Hematopoietic multipotent progenitor cell (in vitro differentiated cells): ENCODE results near the gene CFAP298. TPM values are rescaled to one million over a fixed set of nuclear protein-coding genes. Genes with fewer than 3 reads are reported as not detected.
A peak's percentile ranks its signal among the peaks of the same experiment; 100 is the strongest.
"Not testable (repeated sequence)": the region's sequence is repeated elsewhere in the genome, so short reads cannot be mapped to it uniquely, and the experiment has no call there.

Experiments used
- DNase-seq, 3 donors: peaks; one replicate each; pipeline ENCODE4 v3.0.0-alpha.2; 2011 to 2015; ENCODE audit warnings: low read depth in 2 of 3, low spot score in 2 of 3
- total RNA-seq: library from RNA; depleted of rRNA; stranded (reverse); fragments of >200 nt; gene quantifications from one replicate; pipeline ENCODE4 v1.2.3, GENCODE V29; 2012

The CFAP298 gene, protein sequence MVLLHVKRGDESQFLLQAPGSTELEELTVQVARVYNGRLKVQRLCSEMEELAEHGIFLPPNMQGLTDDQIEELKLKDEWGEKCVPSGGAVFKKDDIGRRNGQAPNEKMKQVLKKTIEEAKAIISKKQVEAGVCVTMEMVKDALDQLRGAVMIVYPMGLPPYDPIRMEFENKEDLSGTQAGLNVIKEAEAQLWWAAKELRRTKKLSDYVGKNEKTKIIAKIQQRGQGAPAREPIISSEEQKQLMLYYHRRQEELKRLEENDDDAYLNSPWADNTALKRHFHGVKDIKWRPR
- total RNA-seq = 27.7 TPM

DNA sequence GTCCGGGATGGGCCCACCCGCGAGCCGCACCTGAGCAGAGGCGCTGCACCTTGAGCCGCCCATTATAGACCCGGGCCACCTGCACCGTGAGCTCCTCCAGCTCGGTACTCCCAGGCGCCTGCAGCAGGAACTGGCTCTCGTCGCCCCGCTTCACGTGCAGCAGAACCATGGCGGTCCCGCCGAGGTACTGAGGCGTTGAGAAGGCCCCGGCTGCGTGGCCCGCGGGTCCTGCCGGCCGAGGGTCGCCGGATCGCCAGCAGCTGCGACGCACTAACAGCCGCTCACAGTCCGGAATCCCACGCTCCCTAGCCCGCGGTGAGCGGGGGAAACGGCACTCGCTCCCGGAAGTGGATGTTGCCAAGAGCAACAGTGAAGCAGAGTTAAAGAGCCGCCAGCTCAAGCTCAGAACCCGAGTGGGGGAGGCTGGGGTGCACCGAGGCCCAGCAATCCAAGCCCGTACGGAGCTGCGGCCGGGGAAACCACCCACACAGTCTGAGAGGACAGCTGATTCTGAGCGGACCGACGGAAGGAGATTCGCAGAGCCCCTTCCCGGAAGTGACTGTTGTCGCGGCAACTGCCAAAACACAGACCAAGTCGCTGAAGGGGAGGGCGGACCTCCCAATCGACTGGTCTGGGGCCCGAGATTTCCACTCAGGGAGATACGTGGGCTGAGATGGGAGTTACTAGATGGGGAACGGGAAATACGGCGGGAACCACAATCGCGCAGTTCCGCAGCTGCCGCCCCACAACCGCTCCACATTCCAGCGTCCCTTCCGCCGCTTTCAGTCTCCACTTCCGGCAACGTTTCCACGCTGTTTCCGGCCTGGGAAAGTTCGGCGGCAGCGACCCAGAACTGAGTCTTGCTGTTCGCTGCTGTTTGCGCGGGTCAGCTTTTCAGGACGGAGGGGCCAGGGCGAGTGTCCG, at the start of gene CFAP298:
TSS of gene CFAP298 (minus strand) at position 303 of the 924 bp plus-strand sequence. CDS start at position 169, 134 bp downstream.
- DNase-seq = peak; percentile 89 to 93 (median 92)

DNA sequence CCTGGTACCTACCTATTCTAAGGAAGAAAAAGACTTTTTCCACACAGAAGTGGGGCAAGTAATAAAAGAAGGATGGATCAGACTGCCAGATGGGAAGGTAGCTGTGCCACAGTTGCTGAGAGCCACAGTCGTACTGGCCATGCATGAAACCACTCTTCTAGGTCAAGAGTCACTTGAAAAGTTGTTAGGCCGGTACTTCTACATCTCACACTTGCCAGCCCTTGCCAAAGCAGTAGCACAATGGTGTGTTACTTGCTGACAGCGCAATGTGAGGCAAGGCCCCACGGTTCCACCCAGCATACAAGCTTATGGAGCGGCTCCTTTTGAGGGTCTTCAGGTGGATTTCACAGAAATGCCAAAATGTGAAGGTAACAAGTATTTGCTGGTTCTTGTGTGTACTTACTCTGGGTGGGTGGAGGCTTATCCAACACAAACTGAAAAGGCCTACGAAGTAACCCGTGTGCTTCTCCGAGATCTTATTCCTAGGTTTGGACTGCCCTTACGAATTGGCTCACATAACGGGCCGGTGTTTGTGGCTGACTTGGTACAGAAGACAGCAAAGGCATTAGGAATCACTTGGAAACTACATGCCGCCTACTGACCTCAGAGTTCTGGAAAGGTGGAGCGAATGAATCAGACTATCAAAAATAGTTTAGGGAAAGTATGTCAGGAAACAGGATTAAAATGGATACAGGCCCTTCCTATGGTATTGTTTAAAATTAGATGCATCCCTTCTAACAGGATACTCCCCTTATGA, 49.0 kb upstream of the CFAP298 start:
- DNase-seq = not testable (repeated sequence)

DNA sequence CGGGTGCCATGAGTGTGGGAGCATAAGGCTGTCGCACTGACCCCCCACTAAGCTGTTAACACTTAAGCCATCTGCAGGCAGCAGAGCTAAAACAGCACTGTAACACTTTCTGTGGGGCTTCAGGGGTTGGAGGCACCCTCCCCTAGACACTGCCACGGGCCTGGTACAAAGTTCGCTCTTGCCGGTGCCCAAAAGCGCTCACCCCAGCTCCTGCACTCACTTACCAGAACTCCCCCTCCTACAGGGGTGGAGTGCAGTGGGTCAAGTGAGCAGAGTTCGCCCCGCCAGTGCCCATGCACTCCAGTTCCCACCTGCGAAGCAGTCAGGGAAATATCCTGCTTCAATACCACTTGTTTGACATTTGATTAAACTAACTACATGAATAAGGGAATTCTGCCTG, 46.3 kb upstream of the CFAP298 start:
- DNase-seq = no peak

DNA sequence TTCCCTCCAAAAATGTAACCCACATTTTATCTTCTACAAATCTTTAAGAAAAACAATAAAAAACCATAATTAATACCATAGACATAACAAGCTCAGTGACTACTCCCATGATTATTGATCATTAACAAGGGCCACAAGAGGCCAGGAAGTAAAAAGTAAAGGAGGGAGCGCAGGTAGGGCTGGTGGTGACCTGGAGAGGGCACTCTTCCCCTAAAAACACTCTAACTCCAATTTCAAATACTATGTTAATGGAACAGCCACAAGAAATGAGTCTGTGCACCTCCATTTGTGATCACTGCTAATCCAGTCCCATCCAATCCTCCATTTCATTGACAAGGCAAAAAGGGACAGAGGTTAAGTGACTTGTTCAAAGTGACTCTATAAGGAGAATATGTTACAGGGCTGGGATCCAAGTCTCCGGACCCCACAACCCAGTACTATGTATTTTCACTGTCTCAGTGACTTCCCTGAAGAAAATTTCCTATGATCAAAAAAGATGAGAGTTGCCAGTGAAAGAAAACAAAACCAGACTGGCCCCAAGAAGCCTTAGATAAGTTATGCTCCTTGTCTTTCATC, 41.2 kb upstream of the CFAP298 start:
- DNase-seq = peak; percentile 3 to 52 (median 30)

DNA sequence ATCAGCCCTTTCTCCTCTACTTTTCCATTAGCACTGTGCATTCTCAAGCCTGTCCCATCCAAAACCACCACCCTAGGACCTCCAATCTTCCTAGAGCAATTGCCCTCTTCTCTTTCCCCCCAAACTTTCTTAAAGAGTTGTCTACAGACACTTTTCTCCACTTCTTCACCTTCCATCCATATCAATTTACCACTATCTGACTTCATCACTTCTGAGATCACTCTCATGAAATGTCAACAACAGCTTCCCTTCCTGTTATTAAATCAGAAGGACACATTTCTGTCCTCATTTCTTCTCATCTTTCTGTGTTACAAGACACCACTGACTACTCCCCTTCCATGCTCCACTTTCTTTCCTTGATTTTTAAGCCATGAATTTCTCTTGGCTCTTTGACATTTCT, 36.0 kb upstream of the CFAP298 start:
- DNase-seq = no peak

DNA sequence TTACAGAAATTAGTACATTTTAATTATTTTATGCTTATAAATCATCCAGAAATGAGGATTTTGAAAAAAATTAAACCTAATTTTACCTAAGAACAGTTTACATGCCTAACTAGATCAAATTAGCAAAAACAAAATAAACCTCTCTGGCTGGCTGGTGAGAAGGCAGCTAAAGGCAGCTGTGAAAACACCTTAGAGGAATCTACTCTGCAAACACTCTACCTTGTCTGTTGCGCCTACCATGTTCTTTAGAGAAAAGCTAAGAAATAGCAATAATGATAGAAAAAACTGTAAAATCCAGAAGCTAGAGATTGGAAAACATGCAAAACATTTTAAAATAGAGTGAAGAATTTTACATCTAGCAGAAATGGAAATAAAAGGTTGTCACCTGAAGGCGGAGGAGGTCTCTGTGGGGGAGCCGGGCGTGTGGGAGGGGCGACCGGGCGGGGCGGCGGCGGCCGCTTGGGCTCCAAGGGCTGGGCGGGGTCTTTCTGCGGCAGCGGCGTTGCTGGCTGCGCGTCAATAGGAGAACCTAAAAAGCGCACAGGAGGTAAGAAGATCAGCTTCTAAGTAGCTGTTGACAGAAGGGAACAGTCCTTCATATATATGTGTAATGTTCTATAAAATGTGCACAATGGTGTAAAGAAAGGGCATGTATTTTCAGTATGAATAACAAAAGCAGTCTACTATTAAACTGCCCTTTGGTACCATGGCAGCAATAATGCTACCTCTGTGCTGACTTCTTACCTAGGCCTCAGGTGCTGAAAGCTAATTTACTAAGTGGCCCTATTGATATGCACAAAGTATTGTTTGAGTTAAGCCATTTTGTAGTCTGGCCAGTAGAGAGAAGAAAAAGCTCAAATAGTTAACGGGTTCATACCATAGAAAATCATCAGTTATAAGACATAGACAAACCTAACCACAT, 33.3 kb upstream of the CFAP298 start:
- no peak for DNase-seq

DNA sequence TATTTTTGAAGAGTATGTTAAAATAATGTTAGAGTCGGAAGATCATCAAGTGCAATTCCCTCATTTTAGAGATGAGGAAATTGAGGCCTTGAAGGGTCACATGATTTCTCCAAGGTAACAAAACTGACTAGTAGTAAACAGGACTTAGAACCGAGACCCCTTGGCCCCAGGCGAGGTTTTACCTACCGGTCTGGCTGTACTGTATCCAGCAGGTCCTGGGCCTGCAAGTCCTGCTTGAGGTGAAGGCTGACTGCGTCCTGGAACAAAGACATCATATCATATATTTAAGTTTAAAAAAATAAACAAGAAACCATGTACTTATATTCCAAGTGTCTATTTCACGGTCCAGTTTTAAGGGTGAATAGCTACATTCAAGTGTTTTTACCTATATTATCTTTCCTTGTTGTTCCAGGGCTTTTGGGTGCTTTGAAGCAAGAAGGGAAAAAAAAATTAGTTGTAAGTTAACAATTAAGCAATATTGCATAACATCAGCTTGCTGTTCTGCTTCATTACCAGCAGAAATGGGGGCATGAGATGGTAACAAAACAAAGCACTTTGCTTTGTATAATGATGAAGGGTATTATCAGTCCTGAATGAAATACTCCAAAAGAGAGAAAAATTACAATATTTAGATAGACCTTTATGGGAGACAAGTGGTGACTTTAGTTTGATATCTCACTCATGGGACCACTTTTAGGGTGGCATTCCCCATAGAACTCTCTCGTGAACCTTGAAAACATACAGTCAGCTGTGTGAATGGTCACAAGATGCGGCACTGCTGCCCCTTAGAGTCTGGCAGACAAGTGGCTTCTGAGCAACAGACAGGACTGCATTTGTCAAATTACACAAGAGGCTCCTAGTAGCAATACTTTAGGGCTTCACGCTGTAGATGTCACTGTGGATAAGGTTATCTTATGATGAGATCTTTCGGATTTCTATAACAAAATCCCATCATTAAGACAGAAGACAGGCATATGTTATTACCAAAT, 29.8 kb upstream of the CFAP298 start:
- DNase-seq = no peak

DNA sequence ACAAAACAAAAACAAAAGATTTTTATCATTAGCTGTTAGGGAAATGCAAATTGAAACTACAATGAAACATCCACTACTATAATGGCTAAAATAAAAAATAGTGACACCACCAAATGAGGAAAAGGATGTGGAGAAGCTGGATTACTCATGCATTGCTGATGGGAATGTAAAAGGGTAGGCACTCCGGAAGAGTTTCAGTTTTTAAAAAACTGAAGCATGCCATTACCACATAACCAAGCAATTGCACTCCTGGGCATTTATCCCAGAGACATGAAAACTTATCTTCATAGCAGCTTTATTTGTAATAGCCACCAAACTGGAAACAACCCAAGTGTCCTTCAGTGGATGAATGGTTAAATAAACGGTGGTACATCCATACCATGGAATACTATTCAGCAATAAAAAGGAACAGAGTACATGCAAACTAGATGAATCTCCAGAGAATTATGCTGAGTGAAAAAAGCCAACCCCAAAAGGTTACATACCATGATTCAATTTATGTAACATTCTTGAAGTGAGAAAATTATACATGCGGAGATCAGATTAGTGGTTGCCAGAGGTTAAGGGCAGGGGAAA, 14.5 kb upstream of the CFAP298 start:
- DNase-seq = no peak

DNA sequence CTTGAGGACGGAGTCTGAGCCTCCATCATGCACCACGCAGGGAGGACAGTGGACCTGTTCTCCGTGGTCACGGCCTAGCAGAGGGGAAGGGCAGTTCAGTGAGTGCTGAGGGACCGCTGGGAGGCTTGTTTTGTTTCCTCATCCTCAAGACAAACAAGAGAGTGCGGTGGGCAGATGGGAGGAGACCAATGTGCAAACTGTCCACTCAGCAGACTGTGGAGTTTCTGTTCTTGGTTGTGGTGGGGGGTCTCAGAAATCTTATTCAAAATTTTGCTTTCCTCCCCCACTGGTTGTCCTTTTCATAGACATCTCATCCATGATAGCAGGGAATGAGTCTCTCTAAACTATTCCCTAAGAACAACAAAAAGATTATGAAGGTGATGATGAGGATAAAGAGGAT, 6.0 kb upstream of the CFAP298 start:
- DNase-seq = not testable (repeated sequence)

DNA sequence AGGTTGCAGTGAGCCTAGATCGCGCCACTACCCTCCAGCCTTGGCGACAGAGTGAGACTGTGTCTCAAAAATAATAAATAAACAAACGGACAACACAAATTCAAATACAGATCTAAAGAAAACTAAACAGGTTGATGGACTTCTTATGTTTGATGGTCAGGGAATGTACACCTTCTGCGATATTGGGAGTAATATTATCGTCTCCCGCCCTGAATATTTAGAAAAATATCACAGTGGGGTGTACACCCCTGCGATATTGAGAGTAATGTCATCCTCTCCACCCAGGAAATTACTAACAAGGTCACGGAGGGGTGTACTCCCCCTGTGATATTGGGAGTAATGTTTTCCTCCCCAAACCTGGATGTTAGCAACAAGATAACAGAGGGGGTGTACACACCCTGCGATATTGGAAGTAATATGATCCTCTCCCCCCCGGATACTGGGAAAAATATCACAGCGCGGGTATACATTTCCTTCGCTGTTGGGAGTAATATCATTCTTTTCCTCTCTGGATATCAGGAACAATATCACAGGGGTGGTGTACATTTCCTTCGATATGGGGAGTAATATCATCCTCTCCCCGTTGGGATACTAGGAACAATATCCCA, 1.4 kb upstream of the CFAP298 start:
- no peak for DNase-seq

DNA sequence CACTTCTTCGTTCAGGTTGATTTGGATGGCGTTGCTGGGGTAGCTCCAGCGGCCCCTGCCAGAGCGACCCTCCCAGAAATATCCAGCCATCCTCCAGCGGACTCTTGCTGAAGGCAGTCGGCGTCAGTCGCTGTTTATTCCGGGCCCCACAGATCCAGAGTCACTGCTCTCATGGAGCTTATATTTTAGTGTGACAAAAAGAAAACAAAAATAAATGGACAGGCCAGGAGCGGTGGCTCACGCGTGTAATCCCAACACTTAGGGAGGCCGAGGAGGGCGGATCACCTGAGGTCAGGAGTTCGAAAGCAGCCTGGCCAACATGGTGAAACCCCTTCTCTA, 791 bp upstream of the CFAP298 start:
- no peak for DNase-seq

DNA sequence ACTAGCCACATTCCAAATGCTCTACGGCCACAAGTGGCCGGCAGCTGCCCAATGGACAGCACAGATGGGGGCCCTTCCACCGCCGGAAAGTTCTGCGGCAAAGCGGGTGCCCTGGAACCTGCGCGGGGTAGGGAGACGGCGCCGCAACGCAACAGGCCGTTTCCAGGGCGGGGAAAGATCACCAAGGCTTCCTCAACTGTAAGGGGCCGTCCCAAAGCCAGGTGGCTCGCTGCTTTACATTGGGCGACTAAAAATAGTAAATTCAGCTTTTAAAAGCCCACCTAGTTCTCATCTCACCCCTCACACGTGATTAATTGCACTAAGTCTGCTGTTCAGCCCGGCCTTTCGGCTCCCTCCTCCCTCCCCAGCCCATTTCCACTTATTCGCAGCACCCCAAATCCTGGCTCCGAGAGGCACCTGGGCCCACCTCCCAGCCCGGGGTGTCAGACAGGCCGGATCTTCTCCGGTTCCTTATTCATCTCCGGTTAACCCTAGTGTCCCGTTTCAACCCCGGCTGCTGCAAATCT, 643 bp downstream of the CFAP298 start:
- DNase-seq = peak in 2 of 3 donors; percentile 9 to 24

DNA sequence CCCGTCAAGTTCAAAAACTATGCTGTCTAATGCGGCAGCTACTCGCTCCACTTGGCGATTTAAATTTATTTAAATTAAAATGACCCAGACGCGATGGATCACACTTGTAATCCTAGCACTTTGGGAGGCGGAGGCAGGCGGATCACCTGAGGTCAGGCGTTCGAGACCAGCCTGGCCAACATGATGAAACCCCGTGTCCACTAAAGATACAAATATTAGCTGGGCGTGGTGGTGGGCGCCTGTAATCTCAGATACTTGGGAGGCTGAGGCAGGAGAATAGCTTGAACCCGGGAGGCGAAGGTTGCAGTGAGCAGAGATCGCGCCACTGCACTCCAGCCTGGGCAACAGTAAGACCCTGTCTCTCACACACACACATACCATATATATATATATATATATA, 1.2 kb downstream of the CFAP298 start:
- DNase-seq = not testable (repeated sequence)

DNA sequence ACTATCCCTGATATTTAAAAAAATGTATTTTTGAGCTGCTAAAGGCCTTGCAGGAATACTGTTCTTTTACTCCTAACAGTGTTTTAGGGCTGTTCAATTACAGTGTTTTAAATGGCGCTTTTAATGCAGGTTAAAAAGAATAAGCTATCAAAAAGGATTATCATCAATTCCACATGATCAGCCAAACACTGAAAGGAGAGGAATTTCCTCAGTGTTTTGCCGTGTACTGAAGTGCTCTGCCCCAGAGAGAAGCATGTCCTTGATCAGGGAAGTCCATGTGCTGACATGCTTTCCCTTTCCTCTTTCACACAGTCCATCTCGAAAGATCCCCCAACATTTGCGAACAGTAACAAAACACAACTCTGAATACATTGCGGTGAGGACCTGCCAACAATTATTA, 3.3 kb downstream of the CFAP298 start:
- DNase-seq = no peak

DNA sequence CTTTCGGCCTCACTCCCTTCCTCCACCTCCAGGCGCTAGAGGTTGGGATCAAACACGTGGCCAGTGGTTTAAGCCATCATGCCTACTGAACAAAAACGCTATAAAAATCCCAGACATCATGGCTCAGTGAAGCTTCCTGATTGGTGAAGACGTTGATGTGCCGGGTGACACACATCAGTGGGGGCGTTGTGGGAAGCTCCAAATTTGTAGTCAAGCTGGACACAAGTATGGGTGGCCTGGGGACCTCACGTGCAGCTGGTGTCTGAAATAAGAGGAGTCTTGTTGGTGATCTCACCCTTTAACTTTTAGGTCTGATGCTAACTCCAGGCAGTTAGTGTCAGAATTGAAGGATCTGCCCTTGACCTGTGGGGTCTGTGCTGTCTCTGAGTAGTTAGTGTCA, 6.7 kb downstream of the CFAP298 start:
- DNase-seq = no peak

DNA sequence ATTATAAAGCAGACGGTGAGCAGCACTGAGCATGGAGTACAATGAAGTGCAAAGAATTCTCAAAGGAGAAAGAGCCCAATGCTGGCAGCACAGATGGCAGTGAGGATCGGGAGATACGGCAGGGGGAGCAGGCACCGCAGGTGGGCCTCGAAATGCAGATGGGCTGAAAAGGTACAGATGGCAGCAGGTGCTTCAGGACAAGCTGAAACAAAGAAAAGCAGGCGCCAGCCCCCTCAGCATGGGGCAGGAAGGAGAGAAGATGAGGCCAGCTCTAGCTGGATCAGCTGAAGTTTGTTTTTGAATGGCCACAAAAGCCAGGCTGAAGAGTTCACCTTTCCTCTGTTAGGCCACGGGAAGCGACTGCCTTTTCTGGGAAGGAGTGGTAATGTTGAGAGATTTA, 7.7 kb downstream of the CFAP298 start:
- no peak for DNase-seq

DNA sequence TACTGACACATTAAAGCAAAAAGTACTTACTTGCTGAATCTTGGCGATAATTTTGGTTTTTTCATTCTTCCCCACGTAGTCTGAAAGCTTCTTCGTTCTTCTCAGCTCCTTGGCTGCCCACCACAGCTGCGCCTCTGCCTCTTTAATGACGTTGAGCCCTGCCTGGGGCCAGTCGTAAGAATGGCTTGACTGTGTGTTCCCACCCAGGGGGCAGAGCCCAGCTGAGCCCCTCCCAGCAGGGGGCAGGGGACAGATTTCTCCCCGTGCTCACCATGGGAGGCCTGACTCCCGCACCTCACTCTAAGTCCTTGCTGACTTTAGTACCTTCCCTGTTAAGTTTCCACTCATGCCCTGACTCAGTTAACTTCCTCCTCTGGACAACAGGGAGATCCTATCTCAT, 9.0 kb downstream of the CFAP298 start:
- no peak for DNase-seq

DNA sequence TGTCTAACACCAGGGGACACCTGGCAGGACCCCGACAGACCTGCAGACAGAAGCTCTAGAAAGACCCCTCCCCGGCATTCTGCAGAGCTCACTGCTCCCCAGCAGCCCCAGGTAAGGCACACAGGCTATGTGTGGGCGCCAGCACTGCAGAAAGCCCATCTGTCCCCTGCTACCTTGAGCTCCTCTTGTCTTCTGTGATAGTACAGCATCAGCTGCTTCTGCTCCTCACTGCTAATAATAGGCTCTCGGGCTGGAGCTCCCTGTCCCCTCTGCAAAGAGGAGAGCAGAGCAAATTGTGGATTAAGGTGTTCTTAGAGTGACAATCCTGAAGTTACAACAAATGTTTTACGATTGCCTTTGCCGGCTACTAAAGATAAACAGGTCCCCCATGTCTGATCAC, 10.1 kb downstream of the CFAP298 start:
- no peak for DNase-seq
